LHCN-M2 (cell line): ENCODE measurements around the gene SMIM28. TPM values are rescaled to one million over a fixed set of nuclear protein-coding genes. Genes with fewer than 3 reads are reported as not detected.
"Not testable (repeated sequence)": the region's sequence is repeated elsewhere in the genome, so short reads cannot be mapped to it uniquely, and the experiment has no call there.

Experiments used
- DNase-seq: peaks from one replicate; pipeline ENCODE4 v3.0.0-alpha.2; 2012; ENCODE audit warnings: low read depth
- total RNA-seq: library from RNA; depleted of rRNA; stranded (reverse); fragments of >200 nt; gene quantifications from 2 replicates; pipeline ENCODE4 v1.2.3, GENCODE V29; 2014

SMIM28 gene
- total RNA-seq, 1 experiment from 2014 or later = not detected

DNA sequence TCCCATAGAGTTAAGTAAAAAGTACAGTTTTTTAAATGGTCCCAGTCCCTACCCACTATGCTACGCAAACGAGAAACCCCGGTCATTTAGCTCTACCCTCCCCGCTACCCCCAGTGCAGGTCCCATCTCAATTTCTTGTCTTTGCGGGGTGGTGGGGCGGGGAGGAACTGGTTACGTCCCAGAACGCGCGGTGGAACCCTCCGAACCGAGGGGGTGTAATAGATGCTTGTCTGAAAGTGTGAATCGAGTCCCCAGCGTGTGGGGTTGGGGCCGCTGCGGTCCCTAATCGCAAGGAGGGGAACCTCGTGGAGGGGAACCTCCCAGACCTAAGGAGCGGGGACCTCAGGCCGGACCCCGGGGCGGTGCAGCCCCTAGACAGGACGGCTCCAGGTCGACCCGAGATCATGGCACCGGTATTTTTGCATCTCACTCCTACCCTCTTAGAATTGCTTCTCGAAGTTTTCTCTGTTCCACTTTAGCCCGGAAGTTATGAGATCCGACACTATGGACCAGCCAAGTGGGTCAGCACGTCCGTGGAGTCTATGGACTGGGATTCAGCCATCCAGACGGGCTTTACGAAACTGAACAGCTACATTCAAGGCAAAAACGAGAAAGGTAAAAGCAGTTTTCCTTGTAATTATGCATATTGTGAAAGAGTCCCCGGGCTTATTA lies 27.1 kb downstream of the SMIM28 start:
- no peak for DNase-seq

DNA sequence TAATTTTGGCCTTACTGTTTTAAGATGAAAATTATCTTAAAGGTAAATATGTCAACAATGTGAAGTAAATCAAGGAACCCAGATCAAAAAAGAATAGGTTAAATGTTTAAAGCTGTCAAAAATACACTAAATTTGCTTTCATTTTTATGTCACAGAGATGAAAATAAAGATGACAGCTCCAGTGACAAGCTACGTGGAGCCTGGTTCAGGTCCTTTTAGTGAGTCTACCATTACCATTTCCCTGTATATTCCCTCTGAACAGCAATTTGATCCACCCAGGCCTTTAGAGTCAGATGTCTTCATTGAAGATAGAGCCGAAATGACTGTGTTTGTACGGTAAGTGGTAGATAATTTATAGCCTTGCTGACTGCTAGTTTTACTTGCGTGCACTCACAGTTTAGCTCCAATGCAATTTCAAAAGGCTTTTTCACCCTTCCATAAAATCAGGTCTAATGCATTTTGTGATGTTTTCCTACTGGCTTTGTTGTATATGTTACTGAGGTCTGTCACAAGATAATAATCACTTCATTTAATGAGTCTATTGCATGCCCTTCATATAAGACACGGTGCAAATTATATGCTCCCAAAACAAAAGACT lies 28.2 kb downstream of the SMIM28 start:
- no peak for DNase-seq

DNA sequence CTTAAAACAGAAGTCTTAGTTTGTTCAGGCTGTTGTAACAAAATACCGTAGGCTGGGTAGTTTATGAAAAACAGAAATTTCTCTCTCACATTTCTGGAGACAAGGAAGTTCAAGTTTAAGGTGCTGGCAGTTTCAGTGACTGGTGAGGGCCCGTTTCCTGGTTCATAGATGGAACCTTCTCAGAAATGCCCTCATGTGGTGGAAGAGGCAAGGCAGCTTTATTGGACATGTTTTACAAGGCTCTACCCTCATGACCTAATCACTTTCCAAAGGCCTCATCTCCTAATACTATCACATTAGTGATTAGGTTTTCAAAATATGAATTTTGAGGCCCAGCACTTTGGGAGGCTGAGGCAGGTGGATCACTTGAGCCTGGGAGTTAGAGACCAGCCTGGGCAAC lies 28.7 kb downstream of the SMIM28 start:
- no peak for DNase-seq

DNA sequence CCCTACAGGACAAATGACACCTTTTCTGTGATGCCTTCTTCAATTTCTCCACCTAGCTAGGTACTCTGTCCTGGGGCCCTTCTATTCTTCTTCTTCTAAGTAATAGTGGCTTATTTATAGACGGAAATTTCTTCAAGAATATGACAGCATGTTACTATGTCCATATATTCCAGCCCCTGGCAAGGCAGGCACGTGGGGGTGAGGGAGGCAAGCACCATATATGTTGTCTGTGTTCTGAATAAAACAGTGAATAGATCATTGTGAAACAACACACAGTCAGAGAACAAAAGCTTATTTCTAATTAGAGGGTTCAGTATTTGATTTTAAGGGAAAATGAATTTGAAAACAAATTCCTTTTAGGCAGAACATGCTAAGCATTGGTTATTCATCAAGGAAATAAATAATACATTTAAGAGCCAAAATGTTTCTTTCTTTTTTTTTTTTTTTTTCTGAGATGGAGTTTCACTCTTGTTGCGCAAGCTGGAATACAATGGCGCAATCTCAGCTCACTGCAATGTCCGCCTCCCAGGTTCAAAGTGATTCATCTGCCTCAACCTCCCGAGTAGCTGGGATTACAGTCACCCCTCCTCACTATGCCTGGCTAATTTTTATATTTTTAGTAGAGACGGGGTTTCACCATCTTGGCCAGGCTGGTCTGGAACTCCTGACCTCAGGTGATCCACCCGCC lies 32.5 kb downstream of the SMIM28 start:
- DNase-seq = peak; percentile 29

DNA sequence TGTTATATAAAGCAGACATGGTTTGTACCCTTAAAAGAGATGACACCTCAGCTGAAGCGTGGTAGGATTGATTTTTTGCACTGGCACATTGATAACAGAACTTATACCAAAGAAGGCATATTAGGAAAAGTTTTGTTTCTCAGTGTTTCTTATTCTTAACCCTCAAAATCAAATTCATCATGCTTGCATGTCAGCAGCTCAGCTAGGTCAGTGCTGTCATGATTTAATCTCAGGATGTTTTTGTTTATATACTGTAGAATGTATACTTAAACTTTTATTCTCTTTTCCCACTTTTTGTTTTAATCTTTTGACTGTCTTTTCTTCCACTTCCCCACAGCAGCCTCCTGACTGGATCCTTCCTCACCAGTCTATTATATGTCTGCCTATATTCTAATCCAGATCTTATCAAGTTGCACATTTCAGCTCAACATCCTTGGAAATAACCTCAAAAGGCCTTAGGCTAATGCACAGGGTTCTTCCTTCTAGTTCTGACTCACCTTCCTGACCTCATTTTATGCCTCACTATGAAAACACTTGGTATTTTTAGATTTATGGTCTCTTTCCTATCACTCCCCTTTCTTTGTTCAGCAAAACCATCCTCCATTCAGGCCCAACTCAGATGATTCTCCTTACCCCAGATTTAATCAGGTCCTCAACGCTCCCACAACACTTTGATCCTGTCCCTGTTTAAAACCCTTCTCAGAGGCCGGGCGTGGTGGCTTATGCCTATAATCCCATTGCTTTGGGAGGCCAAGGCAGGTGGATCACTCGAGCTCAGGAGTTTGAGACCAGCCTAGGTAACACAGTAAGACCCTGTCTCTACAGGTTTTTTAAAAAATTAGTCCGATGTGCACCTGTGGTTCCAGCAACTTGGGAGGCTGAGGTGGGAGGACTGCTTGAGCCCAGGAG lies 33.5 kb downstream of the SMIM28 start:
- peak; percentile 84 for DNase-seq

DNA sequence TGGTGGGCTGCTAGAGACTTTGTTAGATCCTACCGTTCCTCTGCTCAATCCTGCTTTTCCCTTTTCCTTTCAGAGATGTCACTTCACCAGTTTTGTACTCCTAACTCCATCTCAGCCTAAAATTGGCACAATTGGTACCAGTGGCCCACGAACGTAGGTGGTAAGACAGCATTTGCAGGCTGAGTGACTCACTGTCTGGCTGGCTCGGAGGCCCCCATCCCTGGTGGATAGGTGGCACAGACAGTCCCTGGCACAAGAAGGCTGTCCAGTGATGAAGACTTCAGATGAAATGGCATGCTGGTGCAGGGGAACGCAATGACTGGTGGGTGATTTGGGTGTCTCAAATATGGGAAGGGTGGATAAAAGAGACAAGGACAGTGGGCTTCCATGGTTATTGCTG lies 37.4 kb downstream of the SMIM28 start:
- no peak for DNase-seq

DNA sequence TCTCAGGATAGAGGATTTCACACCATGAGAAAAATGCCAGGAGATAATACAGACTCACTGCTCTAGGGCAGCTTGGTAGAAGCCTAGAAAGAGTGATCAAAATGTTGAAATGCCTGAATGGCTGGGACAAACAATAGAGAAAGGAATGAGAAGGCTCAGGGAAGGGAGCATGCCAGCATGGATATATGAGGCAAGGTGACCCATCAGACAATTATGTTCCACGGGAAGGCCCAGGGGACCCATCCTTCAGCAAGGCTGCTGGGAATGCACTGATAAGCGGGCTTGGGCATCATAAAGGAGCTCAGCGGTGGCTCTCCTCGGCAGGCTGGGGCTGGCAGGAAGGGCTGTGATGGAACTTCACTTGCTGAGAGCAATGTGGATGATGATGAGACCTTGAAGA lies 38.5 kb downstream of the SMIM28 start:
- DNase-seq = peak; percentile 8

DNA sequence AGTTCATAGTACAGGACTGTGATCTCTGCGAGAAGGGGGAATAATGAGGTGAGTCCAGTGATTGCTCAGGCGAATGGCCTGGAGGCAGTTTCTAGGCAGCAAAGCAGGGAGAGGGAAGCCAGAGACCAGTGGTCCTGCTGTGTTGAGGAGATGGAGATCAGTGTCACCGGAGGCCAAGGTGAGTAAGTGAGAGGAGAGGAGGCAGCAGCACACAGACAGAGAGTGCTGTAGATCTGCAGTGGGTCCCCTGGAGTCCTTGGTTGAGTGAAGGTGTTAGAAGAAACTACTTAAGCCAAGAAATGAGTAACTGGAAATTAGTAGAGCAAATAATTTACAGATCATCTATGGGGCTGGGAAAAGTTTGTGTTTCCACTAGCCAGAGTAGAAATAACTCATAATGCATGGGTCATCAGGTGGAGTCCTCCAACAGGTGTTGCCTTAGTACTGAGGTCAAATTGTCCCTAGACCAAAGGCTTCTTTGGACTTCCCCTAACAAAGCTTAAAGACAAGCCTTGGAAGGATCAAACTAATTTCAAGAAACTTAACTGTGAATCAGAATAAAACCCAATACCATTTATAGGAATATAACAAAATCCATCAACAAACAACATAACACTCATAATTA lies 39.9 kb downstream of the SMIM28 start:
- DNase-seq = no peak

DNA sequence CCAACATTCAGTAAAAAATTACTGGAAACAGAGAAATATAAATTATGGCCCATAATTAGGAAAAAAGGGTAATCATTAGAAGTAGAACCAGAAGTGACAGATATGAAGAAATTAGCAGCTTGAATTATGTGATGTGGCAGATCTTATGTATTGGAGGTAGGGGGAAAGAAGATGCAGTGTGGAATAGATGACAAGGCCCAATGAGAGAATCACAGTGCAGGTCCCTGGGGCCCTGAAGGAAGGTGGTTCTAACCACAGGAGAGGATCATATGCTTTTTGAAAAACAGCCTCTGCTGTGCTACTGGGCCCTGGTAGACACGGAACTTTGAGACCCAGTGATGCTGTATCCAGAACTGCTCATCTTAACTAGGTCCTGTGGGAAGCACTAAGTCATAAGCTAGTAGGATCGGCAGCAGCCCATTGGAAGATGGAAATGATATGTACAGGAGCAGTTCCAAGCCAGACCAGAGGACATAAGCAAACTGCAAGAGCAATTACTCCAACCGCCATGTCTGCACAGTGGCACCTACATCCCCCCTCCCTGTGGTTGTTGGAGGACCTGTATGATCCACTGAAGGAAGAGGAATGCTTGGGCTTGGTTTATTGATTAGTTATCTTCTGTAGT lies 40.5 kb downstream of the SMIM28 start:
- no peak for DNase-seq

DNA sequence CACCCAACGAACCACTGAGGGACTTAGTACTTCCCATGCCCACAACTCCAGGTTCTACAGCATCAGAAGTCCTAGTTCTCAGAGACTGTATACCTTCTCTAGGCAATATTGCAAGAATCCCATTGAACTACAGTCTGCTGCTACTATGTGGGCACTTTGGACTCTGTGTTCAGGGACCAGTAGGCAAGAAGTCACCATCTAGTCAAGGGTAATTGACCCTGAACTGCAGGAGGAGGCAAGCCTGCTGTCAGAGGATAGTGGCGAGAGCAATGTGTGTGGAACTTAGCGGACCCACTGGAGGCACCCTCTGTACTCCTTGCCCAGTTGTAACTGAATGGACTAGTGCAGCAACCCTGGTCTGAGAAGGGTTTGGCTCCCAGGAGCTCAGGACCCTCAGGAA lies 42.1 kb downstream of the SMIM28 start:
- DNase-seq = no peak

DNA sequence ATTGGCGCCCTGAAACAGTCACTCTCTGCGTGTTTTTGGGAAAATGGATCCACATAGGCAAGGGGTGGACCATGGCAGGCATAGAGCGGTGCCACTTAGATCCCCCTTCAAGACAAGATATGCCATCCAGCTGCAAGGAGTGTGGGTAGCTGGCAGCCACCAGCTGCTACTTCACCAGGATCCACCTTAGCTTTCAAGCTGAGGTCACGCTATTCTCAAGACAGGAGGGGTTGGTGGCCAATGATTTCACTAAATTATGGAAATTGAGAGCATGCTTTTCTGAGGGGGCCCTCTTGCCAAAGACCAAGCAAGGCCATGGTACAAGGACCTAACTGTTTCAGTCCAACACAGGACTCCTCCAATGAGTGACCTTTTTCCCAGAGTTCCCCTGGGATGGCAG lies 42.7 kb downstream of the SMIM28 start:
- no peak for DNase-seq

DNA sequence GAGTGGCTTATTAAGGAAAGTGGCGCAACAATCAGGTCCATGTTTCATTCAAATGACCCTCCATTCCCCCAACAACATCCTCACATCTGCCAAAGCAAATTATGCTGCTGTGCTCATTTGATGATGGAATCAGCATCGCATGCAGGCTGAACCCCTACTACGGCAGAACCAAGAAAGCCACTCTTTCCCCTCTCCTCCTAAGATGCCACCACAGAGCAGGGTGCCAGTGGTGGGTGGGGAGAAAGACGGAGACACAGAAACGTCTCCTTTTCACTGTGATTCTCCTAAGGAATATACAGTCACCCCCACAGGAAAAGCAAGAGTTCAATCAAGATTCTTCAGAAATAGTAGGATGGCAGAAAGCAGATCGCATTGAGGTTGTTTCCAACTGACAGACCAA lies 43.4 kb downstream of the SMIM28 start:
- no peak for DNase-seq

DNA sequence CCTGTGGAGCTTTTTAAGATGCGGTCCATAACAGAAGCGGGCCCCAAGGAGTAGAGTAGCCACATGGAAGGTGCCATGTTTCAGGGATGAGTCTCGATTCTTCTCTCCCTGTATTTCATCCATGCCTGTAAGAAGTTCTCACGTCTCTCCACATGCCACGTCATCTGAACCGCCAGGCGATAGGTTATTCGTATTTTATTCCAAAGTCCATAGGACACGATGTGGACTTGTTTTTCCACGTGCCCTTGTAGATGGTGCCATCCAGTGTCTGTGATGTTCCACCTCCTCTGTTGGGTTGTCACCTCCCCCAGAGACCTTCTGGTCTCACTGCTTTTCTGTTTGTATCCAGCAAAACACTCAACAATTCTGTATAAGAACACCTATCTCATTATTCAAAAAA lies 43.9 kb downstream of the SMIM28 start:
- no peak for DNase-seq

DNA sequence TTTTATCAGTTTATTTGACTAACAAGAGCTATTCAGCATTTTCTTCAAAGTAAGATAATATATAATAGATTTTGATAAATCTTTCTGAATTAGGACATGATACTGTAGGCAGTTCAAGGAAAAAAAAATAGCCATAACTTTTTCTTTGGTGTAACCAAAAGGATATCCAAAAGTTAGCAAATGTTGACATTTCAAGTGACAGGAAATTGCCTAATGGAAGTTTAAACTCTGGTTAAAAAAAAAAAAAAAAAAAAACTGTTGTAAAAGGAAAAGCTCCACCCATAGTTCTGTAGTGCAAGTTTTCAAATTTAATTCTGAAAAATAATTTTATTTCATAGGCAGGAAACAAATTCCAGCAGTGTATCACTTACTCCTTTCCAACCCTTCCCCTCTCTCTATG lies 45.2 kb downstream of the SMIM28 start:
- no peak for DNase-seq

DNA sequence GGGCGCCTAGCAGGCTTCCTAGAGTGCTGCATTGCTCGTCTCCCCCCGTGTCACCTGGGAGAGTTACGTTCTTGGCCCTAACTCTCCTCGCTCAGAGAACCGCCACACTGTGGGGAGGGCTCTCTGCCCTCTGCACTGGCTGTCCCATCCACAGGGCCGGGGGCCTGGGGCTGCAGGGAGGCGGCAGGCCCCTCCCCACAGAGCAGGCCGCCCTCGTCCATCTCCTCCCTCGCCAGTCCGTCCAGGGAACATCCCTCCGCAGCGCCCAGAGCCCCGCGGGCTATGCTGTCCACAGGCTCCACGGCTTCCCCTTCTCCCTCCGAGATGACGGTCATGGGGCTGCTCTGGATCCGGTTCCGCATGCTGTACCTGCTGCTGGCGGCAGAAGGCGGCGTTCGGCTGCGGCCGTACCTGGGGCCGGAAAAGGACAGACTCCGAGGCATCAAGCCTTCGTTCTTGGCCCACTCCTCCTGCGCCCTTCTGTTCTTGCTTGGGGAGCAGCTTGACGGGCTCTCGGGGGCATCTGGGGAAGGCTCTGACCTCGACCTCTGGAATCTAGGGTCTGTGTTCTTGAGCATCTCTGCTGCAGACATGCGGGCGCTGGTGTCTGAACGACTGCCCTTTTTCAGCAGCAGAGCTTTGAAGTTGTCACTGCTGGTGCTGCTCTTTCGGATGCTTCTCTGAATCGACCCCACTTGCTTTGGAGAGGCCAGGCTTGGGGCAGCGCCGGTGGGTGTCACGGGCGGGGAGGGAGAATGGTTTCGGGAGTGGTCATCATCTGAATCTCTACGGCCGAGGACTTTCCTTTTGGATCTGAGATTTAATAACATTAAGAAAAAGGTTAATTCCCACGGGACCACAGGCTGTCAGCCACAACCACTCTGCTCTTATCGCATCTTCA lies 46.5 kb downstream of the SMIM28 start:
- DNase-seq = no peak

DNA sequence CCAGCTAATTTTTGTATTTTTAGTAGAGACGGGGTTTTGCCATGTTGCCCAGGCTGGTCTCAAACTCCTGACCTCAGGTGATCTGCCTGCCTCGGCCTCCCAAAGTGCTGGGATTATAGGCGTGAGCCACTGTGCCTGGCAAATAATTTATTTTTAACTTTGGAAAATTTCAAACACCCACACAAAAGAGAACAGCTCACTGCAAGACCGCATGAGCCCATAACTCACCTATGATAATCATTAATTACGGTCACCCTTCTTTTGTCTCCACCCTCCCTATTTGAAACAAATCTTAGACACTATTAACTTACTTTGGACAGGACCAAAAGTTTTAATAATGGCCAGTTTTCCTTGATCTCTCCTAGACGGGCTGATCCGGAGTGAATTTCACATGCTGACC lies 47.6 kb downstream of the SMIM28 start:
- DNase-seq = not testable (repeated sequence)

DNA sequence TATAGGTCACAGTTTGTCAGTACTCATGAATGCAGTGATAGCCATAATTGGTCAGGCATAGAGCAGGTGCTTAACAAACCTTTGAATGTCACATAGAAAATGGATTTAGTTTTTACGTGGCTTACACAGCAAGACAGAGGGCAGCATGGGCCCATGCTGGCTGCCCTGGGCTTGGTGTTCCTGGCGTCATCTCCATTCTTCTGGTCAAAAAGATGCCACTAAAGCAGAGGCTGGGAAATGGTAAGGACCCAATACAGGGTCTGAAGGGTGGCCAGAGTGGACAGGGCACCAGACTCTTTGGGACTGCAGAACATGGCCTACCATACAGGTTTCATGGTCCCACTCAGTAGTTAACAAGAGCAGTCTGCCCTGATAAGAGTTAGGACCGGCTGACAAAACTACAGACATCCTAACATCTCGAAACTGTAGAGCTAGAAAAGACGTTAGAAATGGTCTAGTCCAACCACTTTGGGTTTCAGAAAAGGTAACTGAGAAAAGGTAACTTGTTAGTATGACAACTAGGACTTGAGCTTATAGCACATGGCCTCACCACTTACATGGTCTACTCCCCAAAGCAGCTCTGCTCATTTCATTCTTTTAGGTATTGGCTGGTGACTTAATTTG lies 48.9 kb downstream of the SMIM28 start:
- DNase-seq = no peak

DNA sequence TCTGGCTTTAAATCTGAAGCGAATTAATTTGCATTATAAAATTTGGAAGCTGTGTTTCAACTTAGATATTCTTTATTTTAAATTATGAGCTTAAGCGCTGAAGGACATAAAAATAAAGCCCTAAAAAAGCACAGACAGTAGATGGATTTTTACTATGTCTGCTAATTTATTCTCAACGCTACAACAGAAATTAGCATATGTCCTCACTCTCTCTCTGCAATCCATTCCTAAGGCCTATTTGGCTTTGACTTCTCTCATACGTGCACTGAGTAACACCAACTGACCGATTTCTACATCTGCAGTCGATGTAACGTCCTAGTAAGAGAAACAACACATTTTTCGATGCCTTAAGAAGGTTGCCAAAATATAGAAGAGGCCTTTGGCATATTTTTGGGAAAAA lies 50.0 kb downstream of the SMIM28 start:
- DNase-seq = no peak

DNA sequence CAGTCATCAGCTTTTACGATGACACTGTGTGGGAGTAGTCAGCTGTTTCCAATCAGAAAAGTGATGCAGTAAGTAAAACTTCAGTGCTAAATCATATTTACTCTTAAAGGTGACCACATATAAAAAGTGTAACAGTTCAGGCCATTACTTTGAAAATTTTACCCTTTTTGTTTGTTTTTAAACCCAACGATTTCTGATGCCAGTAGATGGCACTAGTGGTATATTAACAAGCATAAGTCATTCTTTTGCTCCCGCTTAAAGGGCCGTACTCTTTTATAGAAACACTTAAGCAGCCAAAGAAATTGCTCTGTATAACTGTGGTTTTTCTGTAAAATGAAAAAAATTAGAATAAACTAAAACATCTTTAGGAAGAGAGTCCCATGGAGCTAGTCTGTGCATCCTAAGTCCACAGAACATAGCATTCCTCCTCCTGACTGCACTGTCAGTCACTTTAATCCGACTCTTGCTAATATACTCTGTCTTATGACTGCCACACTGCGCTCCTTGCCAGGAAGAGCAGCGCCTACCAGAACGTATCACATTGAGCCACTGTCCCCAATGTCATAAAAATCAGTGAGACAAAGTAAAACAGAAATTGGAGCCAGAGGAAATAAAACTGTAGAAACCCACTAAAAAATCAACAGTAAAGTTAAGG lies 51.4 kb downstream of the SMIM28 start:
- DNase-seq = peak; percentile 65
